ENCODE data around the gene PRKD3. TPM values are rescaled to one million over a fixed set of nuclear protein-coding genes. Genes with fewer than 3 reads are reported as not detected.

PRKD3 gene
- total and polyA plus RNA-seq, 11 donors = 3.4 to 24.5 (median 11.1) TPM

GRCh38 chr2:37283207-37283606, 41.4 kb downstream of the PRKD3 start:
- no peak for DNase-seq
- 86 to 97% (median 97%) methylated on average over 2 of the region's 2 CpGs for WGBS, 4 donors
- TF ChIP-seq POLR2A (IDR thresholded peaks at IDR 0.05) (no peak), CTCF (IDR thresholded peaks at IDR 0.05) (no peak)
- Histone ChIP-seq H3K4me3 (no peak overlapping the region), H3K9me3 (no peaks in the 10 kb centered on the region), H3K27me3 (no peaks in the 10 kb centered on the region), H3K4me1 (peaks cover 0 to 5% (median 0%) of the 10 kb centered on the region in 12 donors), H3K36me3 (peaks cover 0 to 97% (median 70%) of the 10 kb centered on the region in 9 donors), H3K27ac (no peak overlapping the region)
- no peak for ATAC-seq
- intact Hi-C loops (cut with DNase I) = no loop called here

GRCh38 chr2:37282746-37283145, 41.9 kb downstream of the PRKD3 start:
- WGBS, 4 donors = 81 to 96% (median 92%) methylated on average over 2 of the region's 2 CpGs
- Histone ChIP-seq H3K36me3 (peaks cover 0 to 97% (median 66%) of the 10 kb centered on the region in 9 donors), H3K27ac (no peak overlapping the region), H3K4me3 (no peak overlapping the region), H3K9me3 (no peaks in the 10 kb centered on the region), H3K27me3 (no peaks in the 10 kb centered on the region), H3K4me1 (peaks cover 0 to 5% (median 0%) of the 10 kb centered on the region in 12 donors)
- DNase-seq = no peak
- no peak for ATAC-seq
- intact Hi-C loops (cut with DNase I) = no loop called here
- TF ChIP-seq CTCF (IDR thresholded peaks at IDR 0.05) (no peak), POLR2A (IDR thresholded peaks at IDR 0.05) (no peak)

- Histone ChIP-seq H3K4me1 (peaks cover 0 to 5% (median 0%) of the 10 kb centered on the region in 12 donors), H3K4me3 (no peak overlapping the region), H3K27me3 (no peaks in the 10 kb centered on the region), H3K9me3 (no peaks in the 10 kb centered on the region), H3K27ac (no peak overlapping the region), H3K36me3 (peaks cover 0 to 97% (median 68%) of the 10 kb centered on the region in 9 donors)
- intact Hi-C loops (cut with DNase I) = no loop called here
- no peak for ATAC-seq
- no peak for TF ChIP-seq CTCF (IDR thresholded peaks at IDR 0.05)
- 87 to 97% (median 94%) methylated on average over 1 of the region's 1 CpG for WGBS, 4 donors
- no peak for DNase-seq
Measured at GRCh38 chr2:37281916-37282315, 42.7 kb downstream of the PRKD3 start.

- no peaks in the 10 kb centered on the region for H3K27me3 ChIP-seq
- TF ChIP-seq POLR2A (IDR thresholded peaks at IDR 0.05) = no peak
- no peak for TF ChIP-seq CTCF (IDR thresholded peaks at IDR 0.05)
- WGBS, 4 donors = 86 to 93% (median 88%) methylated on average over 2 of the region's 2 CpGs
- DNase-seq = no peak
- no peak for ATAC-seq
- H3K9me3 ChIP-seq = no peaks in the 10 kb centered on the region
- no peak overlapping the region for H3K4me3 ChIP-seq
- H3K27ac ChIP-seq = no peak overlapping the region
- no peaks in the 10 kb centered on the region for H3K4me1 ChIP-seq
- H3K36me3 ChIP-seq = peaks cover under 1 to 98% (median 84%) of the 10 kb centered on the region in 9 donors
- intact Hi-C loops (cut with DNase I) = no loop called here
Measured at GRCh38 chr2:37276291-37276690, 48.3 kb downstream of the PRKD3 start.

Other genes starting within 250 kb of the PRKD3 start
- 10 to 100 TPM; 16.3 to 22.8 (median 18.8) TPM for gene HEATR5B, start 240.5 kb downstream of the PRKD3 start, total RNA-seq
- 1 to 10 TPM; 6.7 to 8.0 TPM for gene HEATR5B, start 240.5 kb downstream of the PRKD3 start, polyA plus RNA-seq
- 1 to 10 TPM; 3.2 to 9.4 (median 5.6) TPM for gene GPATCH11, start 240.3 kb downstream of the PRKD3 start, total RNA-seq
- gene GPATCH11, start 240.3 kb downstream of the PRKD3 start, polyA plus RNA-seq = 1 to 10 TPM; 3.4 to 4.7 TPM
- gene EIF2AK2, start 167.9 kb downstream of the PRKD3 start, total RNA-seq = 10 to 100 TPM; 12.5 to 38.2 (median 19.6) TPM
- 1 to 10 TPM; 4.9 to 5.0 TPM for gene EIF2AK2, start 167.9 kb downstream of the PRKD3 start, polyA plus RNA-seq
- not detected for gene SULT6B1, start 136.2 kb downstream of the PRKD3 start, total RNA-seq
- not detected for gene SULT6B1, start 136.2 kb downstream of the PRKD3 start, polyA plus RNA-seq
- 10 to 100 TPM; 32.1 to 64.1 (median 54.2) TPM for gene CEBPZOS, start 128.3 kb downstream of the PRKD3 start, total RNA-seq
- gene CEBPZOS, start 128.3 kb downstream of the PRKD3 start, polyA plus RNA-seq = 100 to 1,000 TPM in 1 of 2 donors, 10 to 100 TPM in 1; 35.1 to 118 TPM
- gene CEBPZ, start 93.2 kb downstream of the PRKD3 start, total RNA-seq = 10 to 100 TPM; 17.4 to 31.5 (median 25.3) TPM
- 10 to 100 TPM; 34.6 to 50.9 TPM for gene CEBPZ, start 93.2 kb downstream of the PRKD3 start, polyA plus RNA-seq
- 10 to 100 TPM; 15.8 to 33.0 (median 22.2) TPM for gene NDUFAF7, start 93.2 kb downstream of the PRKD3 start, total RNA-seq
- 10 to 100 TPM; 18.6 to 19.5 TPM for gene NDUFAF7, start 93.2 kb downstream of the PRKD3 start, polyA plus RNA-seq
- gene QPCT, start 19.8 kb upstream of the PRKD3 start, total RNA-seq = 1 to 10 TPM; 1.5 to 7.2 (median 2.8) TPM
- 1 to 10 TPM; 1.3 to 4.0 TPM for gene QPCT, start 19.8 kb upstream of the PRKD3 start, polyA plus RNA-seq